K562 (cell line): ENCODE measurements around the gene CDC37. TPM values are rescaled to one million over a fixed set of nuclear protein-coding genes. Genes with fewer than 3 reads are reported as not detected.

Experiments
- DMBX1 ChIP-seq: fragments of 250-450 bp; sonication (Bioruptor Pico); IDR thresholded peaks from 2 replicates; pipeline ENCODE4 v1.8.0; 2022; ENCODE audit warnings: inconsistent platforms, mild to moderate bottlenecking, moderate library complexity, borderline replicate concordance
- ELK1 ChIP-seq: sonication (generic); formaldehyde crosslinking; IDR thresholded peaks from 2 replicates; pipeline ENCODE4 v1.8.1; 2022; ENCODE audit warnings: missing genetic modification reagents
- ETV6 ChIP-seq, 3 experiments: fragments of 150-350 bp in 1 of 3; sonication (generic) in 1 of 3; formaldehyde crosslinking in 1 of 3; IDR thresholded peaks; 2 replicates each; pipeline versions ENCODE4 v1.6.1 to v1.8.0; 2014 to 2022; ENCODE audit warnings: borderline replicate concordance in 2 of 3, low read depth in 2 of 3, antibody characterized with exemption in 1 of 3, low read length in 1 of 3, mild to moderate bottlenecking in 1 of 3, missing genetic modification reagents in 1 of 3
- HNRNPL ChIP-seq: fragments of 200-400 bp; formaldehyde crosslinking; IDR thresholded peaks from 2 replicates; pipeline ENCODE4 v1.6.1; 2017; ENCODE audit warnings: low read depth, mild to moderate bottlenecking, low read length
- LARP7 ChIP-seq: fragments of 450-650 bp; IDR thresholded peaks from 2 replicates; pipeline ENCODE4 v1.6.1; 2016
- LEF1 ChIP-seq: fragments of 450-650 bp; IDR thresholded peaks from 2 replicates; pipeline ENCODE4 v1.6.1; 2016; ENCODE audit warnings: mild to moderate bottlenecking
- MCM3 ChIP-seq: fragments of 450-650 bp; IDR thresholded peaks from 2 replicates; pipeline ENCODE4 v1.6.1; 2016
- OTX1 ChIP-seq: fragments of 450-650 bp; formaldehyde crosslinking; IDR thresholded peaks from 2 replicates; pipeline ENCODE4 v1.4.0; 2022; ENCODE audit warnings: mild to moderate bottlenecking
- ZFP36 ChIP-seq: fragments of 150-350 bp; IDR thresholded peaks from 2 replicates; pipeline ENCODE4 v1.6.1; 2018; ENCODE audit warnings: low read length, low read depth; ENCODE audit not compliant: partially characterized antibody
- ZNF277 ChIP-seq: fragments of 250-450 bp; sonication (Bioruptor Pico); IDR thresholded peaks from 2 replicates; pipeline ENCODE4 v1.8.0; 2022; ENCODE audit warnings: inconsistent platforms, mild to moderate bottlenecking, moderate library complexity, borderline replicate concordance
- ZNF318 ChIP-seq, 2 experiments: fragments of 450-650 bp; IDR thresholded peaks; 2 replicates each; pipeline ENCODE4 v1.6.1; 2016; ENCODE audit warnings: mild to moderate bottlenecking in 2 of 2, borderline replicate concordance in 1 of 2, low read depth in 1 of 2, moderate library complexity in 1 of 2
- ZNF384 ChIP-seq: IDR thresholded peaks from 2 replicates; pipeline ENCODE4 v1.6.1; 2012; ENCODE audit warnings: low read depth, low read length, improper control_type of control experiment
- ZZZ3 ChIP-seq: fragments of 450-650 bp; IDR thresholded peaks from 2 replicates; pipeline ENCODE4 v1.6.1; 2016; ENCODE audit warnings: antibody characterized with exemption, mild to moderate bottlenecking, moderate library complexity
- polyA plus RNA-seq, 8 experiments: library from polyadenylated mRNA; depleted of rRNA in 4 of 8; stranded (reverse) in 5 of 8; unstranded in 3 of 8; fragments of >200 nt; fragmentation: Nextera tagmentation in 2 of 8; fragmentation: Illumina TruSeq in 1 of 8; extraction: Ambion mirVana in 2 of 8; extraction: Trizol in 1 of 8; gene quantifications; 2 replicates each; pipeline versions ENCODE4 v1.2.1 to v1.2.3, GENCODE V29; 2011 to 2014; ENCODE audit warnings: inconsistent platforms in 1 of 8, missing spikeins in 1 of 8
- total RNA-seq, 7 experiments: library from RNA; depleted of rRNA in 6 of 7; stranded (reverse); fragments of >200 nt in 6 of 7; fragmentation: Illumina TruSeq in 2 of 7; extraction: Trizol in 2 of 7; gene quantifications; 2 replicates each; pipeline versions ENCODE4 v1.2.1 to v1.2.3, GENCODE V29; 2011 to 2021; ENCODE audit warnings: low replicate concordance in 1 of 7

Gene CDC37
- total and polyA plus RNA-seq, 9 of the 15 experiments (the other 6 are each of a cell fraction or from before 2014, with no cell fraction given): 6.6 to 538 (median 227) TPM

GRCh38 chr19:10431943-10432735, 28.8 kb upstream of the CDC37 start (continued):
- TF ChIP-seq ZNF384: no peak
- no peak for TF ChIP-seq MCM3
- no peak for TF ChIP-seq ETV6 (IDR thresholded peaks at IDR 0.05; ENCODE audit: borderline replicate concordance in 1 of 2, low read depth in 2 of 2, low read length in 1 of 2)
- no peak for TF ChIP-seq ETV6 (CRISPR knock-in tag; IDR thresholded peaks at IDR 0.05; ENCODE audit: borderline replicate concordance)
- TF ChIP-seq ELK1: no peak
- no peak for TF ChIP-seq HNRNPL
- TF ChIP-seq ZZZ3: no peak
- TF ChIP-seq ZFP36: peak; percentile 60
- TF ChIP-seq ZNF318 (IDR thresholded peaks at IDR 0.05; ENCODE audit: borderline replicate concordance in 1 of 2, low read depth in 1 of 2): no peak
- no peak for TF ChIP-seq DMBX1 (CRISPR knock-in tag)
- no peak for TF ChIP-seq LEF1
- no peak for TF ChIP-seq LARP7
- TF ChIP-seq OTX1 (CRISPR knock-in tag): no peak
- no peak for TF ChIP-seq ZNF277 (CRISPR knock-in tag)
